Activated T-helper 1 cell treated with Interleukin-2 at 50 U/mL for 16 hours (primary cell): Measurements from ENCODE around the gene CFD.
A peak's percentile ranks its signal among the peaks of the same experiment; 100 is the strongest.
"Not testable (repeated sequence)": the region's sequence is repeated elsewhere in the genome, so short reads cannot be mapped to it uniquely, and the experiment has no call there.

Source experiments
- DNase-seq: peaks from one replicate; pipeline ENCODE4 v3.0.0-alpha.2; 2020; ENCODE audit warnings: low read depth

The CFD gene

GRCh38 chr19:871446-872265 is 12.2 kb downstream of the CFD start:
- no peak for DNase-seq

- DNase-seq, result peak; percentile 74
Measured at GRCh38 chr19:872266-872951, 12.9 kb downstream of the CFD start.

GRCh38 chr19:873084-873483 is 13.6 kb downstream of the CFD start:
- peak; percentile 71 for DNase-seq

- DNase-seq, result no peak
Measured at GRCh38 chr19:873561-874041, 14.1 kb downstream of the CFD start.

GRCh38 chr19:875265-875879 is 15.9 kb downstream of the CFD start:
- no peak for DNase-seq

GRCh38 chr19:876089-876488 is 16.6 kb downstream of the CFD start:
- no peak for DNase-seq

- DNase-seq, result no peak
Measured at GRCh38 chr19:876780-877314, 17.4 kb downstream of the CFD start.

GRCh38 chr19:877992-878660 is 18.7 kb downstream of the CFD start:
- not testable (repeated sequence) for DNase-seq

- not testable (repeated sequence) for DNase-seq
Measured at GRCh38 chr19:878751-879561, 19.5 kb downstream of the CFD start.

GRCh38 chr19:879711-880438 is 20.4 kb downstream of the CFD start:
- DNase-seq, result no peak

- no peak for DNase-seq
Measured at GRCh38 chr19:881385-882071, 22.1 kb downstream of the CFD start.

GRCh38 chr19:882871-883497 is 23.5 kb downstream of the CFD start:
- no peak for DNase-seq

- DNase-seq, result no peak
Measured at GRCh38 chr19:883661-884211, 24.3 kb downstream of the CFD start.

GRCh38 chr19:884420-885211 is 25.2 kb downstream of the CFD start:
- DNase-seq, result no peak

- DNase-seq, result no peak
Measured at GRCh38 chr19:885536-886224, 26.2 kb downstream of the CFD start.

- no peak for DNase-seq
Measured at GRCh38 chr19:887072-887471, 27.6 kb downstream of the CFD start.

GRCh38 chr19:887599-887998 is 28.1 kb downstream of the CFD start:
- no peak for DNase-seq
